T-cell (primary cell): Measurements from ENCODE around the gene SNN. TPM values are rescaled to one million over a fixed set of nuclear protein-coding genes. Genes with fewer than 3 reads are reported as not detected.

Source experiments
- ATAC-seq, 4 experiments: fragments of 200-7000 bp in 3 of 4; fragments of 150-1000 bp in 1 of 4; cut with Tn5 transposase; replicated peaks in 1 of 4; 1 replicate in 3 of 4; 2 replicates in 1 of 4; pipeline ENCODE4 v1.10.0; 2021; ENCODE audit warnings: moderate library complexity in 3 of 4, mild to moderate bottlenecking in 2 of 4, moderate number of reproducible peaks in 1 of 4
- CTCF ChIA-PET, 2 donors: fragments of 300-600 bp; sonication (Branson Sonifier 250); formaldehyde crosslinking; loops; one replicate each; lab custom pipeline; 2022; ENCODE audit warnings: antibody characterized with exemption in 2 of 2; lab: Charles Lee
- POLR2A ChIA-PET, 2 donors: fragments of 300-600 bp; sonication (Branson Sonifier 250); formaldehyde crosslinking; loops; one replicate each; lab custom pipeline; 2022; ENCODE audit warnings: antibody characterized with exemption in 2 of 2; lab: Charles Lee
- DNase-seq, 35 experiments: peaks; one replicate each; pipeline versions ENCODE4 v3.0.0 to v3.0.0-alpha.2; 2013 to 2023
- H3K27ac ChIP-seq: one replicate; pipeline ENCODE4 v1.5.1; 2013; ENCODE audit warnings: low read length
- H3K27me3 ChIP-seq, 2 experiments: replicated peaks in 1 of 2; 1 replicate in 1 of 2; 2 replicates in 1 of 2; pipeline versions ENCODE4 v1.6.1 to v1.7.0; 2013; ENCODE audit warnings: low read length in 1 of 2, mixed read lengths in 1 of 2; ENCODE audit not compliant: control insufficient read depth in 2 of 2, insufficient read depth in 2 of 2; ENCODE audit errors: extremely low read depth in 1 of 2
- H3K36me3 ChIP-seq, 2 donors: 1 replicate in 1 of 2; 2 replicates in 1 of 2; pipeline versions ENCODE4 v1.6.1 to v1.7.0; 2013; ENCODE audit warnings: low read length in 1 of 2; ENCODE audit not compliant: control insufficient read depth in 2 of 2, insufficient read depth in 1 of 2; ENCODE audit errors: extremely low read depth in 1 of 2
- H3K4me1 ChIP-seq, 2 experiments: 1 replicate in 1 of 2; 2 replicates in 1 of 2; pipeline versions ENCODE4 v1.6.1 to v1.7.0; 2013; ENCODE audit warnings: low read length in 2 of 2, mixed read lengths in 1 of 2; ENCODE audit not compliant: insufficient read depth in 2 of 2, control insufficient read depth in 1 of 2; ENCODE audit errors: extremely low read depth in 1 of 2
- H3K4me3 ChIP-seq, 2 donors: 1 replicate in 1 of 2; 2 replicates in 1 of 2; pipeline versions ENCODE4 v1.5.1 to v1.7.0; 2013; ENCODE audit warnings: mild to moderate bottlenecking in 2 of 2, low read length in 1 of 2, moderate library complexity in 1 of 2; ENCODE audit not compliant: control insufficient read depth in 1 of 2; ENCODE audit errors: extremely low read depth in 1 of 2
- H3K9me3 ChIP-seq: 2 replicates; pipeline ENCODE4 v1.7.0; 2013
- H3K27ac Mint-ChIP-seq, 2 donors: one replicate each; pipeline ENCODE4 v1.8.0; 2020 to 2021; ENCODE audit warnings: mild to moderate bottlenecking in 2 of 2, mixed read lengths in 2 of 2
- H3K27me3 Mint-ChIP-seq, 2 donors: one replicate each; pipeline ENCODE4 v1.8.0; 2021 to 2022; ENCODE audit warnings: mixed read lengths in 2 of 2
- H3K36me3 Mint-ChIP-seq: one replicate; pipeline ENCODE4 v1.8.0; 2021; ENCODE audit warnings: mixed read lengths
- H3K4me1 Mint-ChIP-seq, 3 donors: one replicate each; pipeline ENCODE4 v1.8.0; 2020 to 2022; ENCODE audit warnings: mixed read lengths in 3 of 3, mild to moderate bottlenecking in 1 of 3
- H3K4me3 Mint-ChIP-seq, 3 donors: one replicate each; pipeline ENCODE4 v1.8.0; 2020 to 2022; ENCODE audit warnings: mild to moderate bottlenecking in 3 of 3, mixed read lengths in 3 of 3, moderate library complexity in 3 of 3
- H3K9me3 Mint-ChIP-seq, 3 donors: one replicate each; pipeline ENCODE4 v1.8.0; 2020 to 2022; ENCODE audit warnings: mixed read lengths in 3 of 3
- WGBS: methylation state at CpG from one replicate; pipeline ENCODE4 v1.1.5; 2013; ENCODE audit warnings: missing lambda C conversion rate; ENCODE audit not compliant: insufficient coverage; 5-methylcytosine and 5-hydroxymethylcytosine counted together
- total RNA-seq, 35 experiments: library from RNA in 6 of 35; stranded (reverse) in 6 of 35; fragments of 120-200 nt in 1 of 35; gene quantifications; one replicate each; pipeline versions ENCODE4 v1.2.1 to v1.2.4 and lab custom pipeline; 2013 to 2026

The SNN gene
- total RNA-seq, 5 donors from 2014 or later (not counting 1 experiment from before 2014, with no cell fraction given): 17.4 to 56.2 (median 22.7) TPM

- no peak overlapping the region for H3K27ac ChIP-seq
- DNase-seq (no peak), ATAC-seq (no peak)
- POLR2A ChIA-PET: no interaction called here
- no peaks in the 10 kb centered on the region for H3K27me3 Mint-ChIP-seq
- no peaks in the 10 kb centered on the region for H3K9me3 ChIP-seq
- H3K27me3 ChIP-seq: no peaks in the 10 kb centered on the region
- H3K27ac Mint-ChIP-seq: peak overlapping the region; percentile 7 to 29
- peaks cover 20 to 48% (median 41%) of the 10 kb centered on the region in 3 donors for H3K4me1 Mint-ChIP-seq
- H3K36me3 ChIP-seq: peaks cover 16 to 70% of the 10 kb centered on the region in 2 donors
- no peak overlapping the region for H3K4me3 Mint-ChIP-seq
- 73% methylated on average over 2 of the region's 4 CpGs for WGBS
- no peaks in the 10 kb centered on the region for H3K9me3 Mint-ChIP-seq
- no peak overlapping the region for H3K4me3 ChIP-seq
- CTCF ChIA-PET: interaction anchor here in 1 of 2 donors (0.9 kb wide), 1 partner anchor 35 kb away, joined by 4 read pairs; no protein-coding TSS in a partner anchor
- H3K4me1 ChIP-seq: peaks cover 0 to 3% of the 10 kb centered on the region in 2 experiments
- H3K36me3 Mint-ChIP-seq: peaks cover 55% of the 10 kb centered on the region
Observed at GRCh38 chr16:11727796-11728543, 59.7 kb downstream of the SNN start.

Other genes starting within 250 kb of the SNN start
- gene LITAF, start 81.5 kb upstream of the SNN start, total RNA-seq: 100 to 1,000 TPM; 150 to 256 (median 161) TPM
- 10 to 100 TPM; 44.0 to 76.3 (median 54.0) TPM for gene TXNDC11, start 74.4 kb downstream of the SNN start, total RNA-seq
- gene ZC3H7A, start 128.8 kb downstream of the SNN start, total RNA-seq: 100 to 1,000 TPM in 1 of 5 donors, 10 to 100 TPM in 4; 57.6 to 115 (median 68.2) TPM
- gene RSL1D1, start 183.1 kb downstream of the SNN start, total RNA-seq: 100 to 1,000 TPM; 165 to 205 (median 180) TPM
- gene GSPT1, start 247.5 kb downstream of the SNN start, total RNA-seq: 100 to 1,000 TPM in 2 of 5 donors, 10 to 100 TPM in 3; 84.2 to 166 (median 92.5) TPM